LoVo (cell line): ENCODE results near the gene MFNG.

Experiments used
- DNase-seq: peaks from one replicate; pipeline ENCODE4 v3.0.0-alpha.2; 2016; ENCODE audit warnings: low spot score

Gene MFNG

GRCh38 chr22:37443977-37444376 lies 42.2 kb downstream of the MFNG start:
- no peak for DNase-seq

DNA sequence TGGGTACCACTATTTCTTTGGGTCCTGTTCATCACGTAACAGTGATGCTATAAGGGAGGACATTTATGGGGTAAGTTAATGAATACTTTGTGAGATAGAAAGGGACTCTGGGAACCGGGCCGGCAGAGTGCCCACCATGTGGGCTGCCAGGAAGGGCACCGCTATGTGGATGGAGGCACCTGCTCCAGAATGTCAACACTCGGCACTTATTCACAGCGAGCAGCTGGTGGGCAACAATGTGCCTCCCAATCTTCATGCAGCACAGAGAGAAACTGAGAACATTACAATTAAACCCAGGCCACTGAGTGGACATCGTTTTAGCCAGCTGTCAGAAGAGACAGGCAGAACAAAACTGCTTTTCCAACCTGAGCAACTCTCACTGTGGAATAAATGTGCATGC lies 43.1 kb downstream of the MFNG start:
- no peak for DNase-seq

DNA sequence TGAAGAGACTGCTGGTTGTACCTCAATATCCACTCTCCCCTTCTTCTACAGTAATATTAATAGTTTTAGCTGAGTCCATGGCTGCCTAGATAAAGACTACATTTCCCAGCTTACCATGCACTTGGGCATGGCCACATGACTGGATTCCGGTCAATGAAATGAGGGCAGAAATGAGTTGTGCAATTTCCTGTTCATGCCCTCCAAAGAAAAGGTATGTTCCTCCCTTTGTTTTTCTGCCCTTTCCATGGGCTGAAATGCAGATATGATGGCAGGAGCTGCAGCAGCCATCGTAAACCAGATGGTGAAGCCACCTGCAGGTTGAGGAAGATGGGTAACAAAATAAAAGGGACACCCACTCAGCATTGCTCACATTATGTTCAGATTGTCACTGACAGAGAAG lies 43.6 kb downstream of the MFNG start:
- DNase-seq = peak; percentile 24

GRCh38 chr22:37442135-37442534 lies 44.0 kb downstream of the MFNG start:
- no peak for DNase-seq

DNA sequence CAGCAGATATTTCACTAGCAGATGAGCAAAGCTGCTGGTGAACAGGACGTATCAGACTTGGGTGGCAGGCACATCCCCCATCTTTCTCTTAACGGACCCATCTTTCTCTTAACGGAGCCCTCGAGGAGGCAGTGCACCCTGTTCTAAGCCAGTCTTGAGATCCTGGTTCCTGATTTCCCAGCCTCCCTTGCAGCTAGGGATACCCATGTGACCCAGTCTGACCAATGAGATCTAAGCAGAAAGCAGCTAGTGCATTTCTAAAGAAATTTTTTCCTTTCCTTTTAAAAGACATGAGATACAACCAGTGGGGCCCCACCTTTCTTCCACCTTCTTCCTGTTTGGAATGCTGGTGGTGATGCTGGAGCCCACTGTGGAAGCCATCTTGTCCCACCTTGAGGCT lies 45.3 kb downstream of the MFNG start:
- DNase-seq = no peak

DNA sequence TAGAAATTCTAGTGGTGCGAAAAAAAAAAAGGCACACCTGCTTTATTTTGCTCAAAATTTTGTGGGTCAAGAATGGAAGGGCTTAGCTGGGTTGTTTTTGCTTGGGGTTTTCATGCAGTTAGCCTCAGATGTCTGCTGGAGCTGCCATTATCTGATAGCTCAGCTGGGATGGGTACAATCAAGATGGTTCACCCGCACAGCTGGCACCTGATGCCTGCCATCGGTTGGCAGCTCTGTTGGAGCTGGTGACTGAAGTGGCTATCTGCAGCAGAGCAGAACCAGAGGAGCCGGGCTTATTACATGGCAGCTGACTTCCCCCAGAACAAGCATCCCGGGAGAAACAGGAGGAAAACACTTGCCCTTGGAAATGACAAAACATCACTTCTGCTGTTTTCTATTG lies 46.8 kb downstream of the MFNG start:
- DNase-seq = no peak

GRCh38 chr22:37435970-37436603 lies 50.1 kb downstream of the MFNG start:
- no peak for DNase-seq

GRCh38 chr22:37433786-37434185 lies 52.4 kb downstream of the MFNG start:
- no peak for DNase-seq

GRCh38 chr22:37432708-37433054 lies 53.5 kb downstream of the MFNG start:
- no peak for DNase-seq

GRCh38 chr22:37431801-37432707 lies 54.1 kb downstream of the MFNG start:
- DNase-seq = peak; percentile 88

DNA sequence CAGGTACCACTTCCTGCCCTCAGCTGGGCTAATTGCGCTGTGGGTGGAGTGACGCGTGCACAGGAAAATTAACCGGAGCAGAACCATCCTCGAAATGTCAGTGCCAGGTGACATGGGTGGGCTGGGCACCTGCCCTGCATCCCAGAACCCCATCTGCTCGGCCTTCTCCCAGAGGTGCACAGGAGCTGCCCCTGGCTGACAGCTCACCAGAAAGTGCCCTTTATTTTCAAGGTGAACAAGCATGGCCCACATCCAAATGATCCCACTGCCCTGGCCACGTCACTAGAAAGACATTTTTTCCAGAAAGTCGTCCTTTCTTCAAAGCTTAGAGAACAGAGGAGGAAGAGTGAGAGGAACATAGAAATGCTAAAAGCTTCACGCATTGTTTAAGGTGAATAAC lies 54.8 kb downstream of the MFNG start:
- DNase-seq = no peak

GRCh38 chr22:37430941-37431340 lies 55.2 kb downstream of the MFNG start:
- DNase-seq = no peak

- peak; percentile 47 for DNase-seq
These were observed 57.3 kb downstream of the MFNG start for GRCh38 chr22:37428649-37429586.

DNA sequence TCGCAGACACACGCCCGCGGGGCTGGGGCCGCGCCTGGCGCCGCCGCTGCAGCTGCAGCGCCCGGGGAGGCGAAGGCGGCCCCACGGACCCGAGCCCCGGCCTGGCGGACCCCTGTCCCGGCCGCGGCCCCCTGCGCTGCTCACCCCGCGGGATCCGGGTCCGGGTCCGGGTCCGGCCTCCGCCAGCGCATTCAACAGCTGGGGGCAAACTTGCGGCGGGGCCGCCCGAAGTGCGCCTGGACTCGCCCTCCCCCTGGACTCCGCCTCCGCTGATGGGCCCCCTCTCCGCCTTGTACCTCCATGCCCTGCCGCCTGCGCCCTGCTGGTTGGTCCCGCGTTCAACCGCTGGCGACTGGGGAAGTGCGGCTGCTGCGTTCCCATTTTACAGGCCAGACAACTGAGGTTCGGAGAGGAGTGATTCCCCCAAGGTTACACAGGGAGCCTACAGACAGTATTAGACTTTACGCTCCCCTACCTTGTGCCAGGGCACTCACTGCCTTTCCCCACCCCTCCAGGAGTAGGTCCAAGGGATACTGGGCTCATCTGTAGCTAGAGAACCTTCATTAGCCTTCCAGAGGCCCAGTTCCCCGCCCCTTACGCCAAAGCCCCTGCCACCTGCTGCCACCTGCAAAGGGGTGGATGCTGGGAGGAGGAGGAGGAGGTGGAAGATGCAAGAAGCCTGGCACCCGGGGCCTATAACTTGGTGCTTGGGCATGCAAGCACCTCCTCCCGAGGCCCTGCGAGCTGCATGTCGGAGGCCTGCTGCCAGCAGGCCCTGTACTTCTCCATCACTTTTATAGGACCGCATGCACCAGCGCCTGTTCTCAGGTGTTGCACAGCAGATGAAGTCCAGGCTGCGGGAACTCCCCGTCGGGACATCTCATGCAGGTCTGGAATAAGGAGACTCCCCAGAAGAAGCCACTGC lies 58.2 kb downstream of the MFNG start:
- DNase-seq = no peak

DNA sequence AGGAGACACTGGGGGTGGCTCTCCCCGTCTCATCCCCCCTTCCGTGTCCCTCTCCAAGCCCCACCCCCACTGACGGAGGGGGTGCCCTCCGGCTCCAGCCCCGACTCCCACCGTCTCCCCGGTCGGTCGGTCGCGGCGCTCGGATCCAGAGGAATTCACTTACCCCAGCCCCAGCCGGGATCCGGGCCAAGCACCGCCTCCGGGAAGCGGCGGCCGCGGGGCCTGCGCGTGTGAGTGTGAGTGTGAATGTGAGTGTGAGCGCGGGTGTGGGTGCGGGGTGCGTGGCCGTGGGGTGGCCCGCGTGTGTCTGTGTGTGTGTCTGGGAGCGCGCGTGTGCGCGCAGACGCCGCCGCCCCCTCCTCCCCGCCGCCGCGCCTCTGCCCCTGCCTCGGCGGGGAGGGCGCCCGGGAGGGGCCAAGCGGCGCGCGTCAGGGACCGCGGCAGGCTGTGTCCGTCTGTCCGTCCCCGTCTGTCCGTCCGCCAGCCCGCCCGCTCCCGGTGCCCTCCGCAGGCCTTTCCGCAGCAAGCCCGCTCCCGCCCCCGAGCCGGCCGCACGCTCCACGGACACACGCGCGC lies 59.0 kb downstream of the MFNG start, which contains the start of gene ELFN2:
Gene ELFN2 (minus strand): TSS at position 345 of the 576 bp plus-strand sequence. CDS start 51,945 bp downstream, outside the sequence.
- no peak for DNase-seq

- no peak for DNase-seq
These were observed 59.5 kb downstream of the MFNG start for GRCh38 chr22:37426706-37427134.

GRCh38 chr22:37425800-37426705 lies 60.1 kb downstream of the MFNG start:
- DNase-seq = no peak

- DNase-seq = no peak
These were observed 60.8 kb downstream of the MFNG start for GRCh38 chr22:37425369-37425768.

GRCh38 chr22:37423283-37423682 lies 62.9 kb downstream of the MFNG start:
- no peak for DNase-seq

DNA sequence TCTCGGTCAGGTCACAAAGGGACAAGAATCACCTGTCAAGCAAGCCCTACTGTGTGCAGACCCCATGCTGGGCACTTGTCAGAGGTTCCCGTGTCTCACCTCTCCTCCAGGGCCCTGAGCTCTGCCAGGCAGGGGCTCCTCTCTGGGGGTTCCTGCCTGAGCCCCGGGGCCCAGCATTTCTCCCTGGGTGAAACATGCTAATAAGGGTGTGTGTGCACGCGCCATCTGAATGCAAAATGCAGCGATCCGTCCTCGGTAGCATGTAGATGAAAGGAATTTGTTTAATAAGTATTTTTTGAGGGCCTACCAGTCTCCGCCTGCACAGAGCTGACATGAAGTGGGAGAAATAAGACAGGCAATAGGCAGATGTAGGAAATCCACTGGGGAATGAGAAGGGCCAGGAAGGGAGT lies 64.7 kb downstream of the MFNG start:
- no peak for DNase-seq
